Right cardiac atrium (tissue), 5 donors: ENCODE results near the gene HOXD1. TPM values are rescaled to one million over a fixed set of nuclear protein-coding genes. Genes with fewer than 3 reads are reported as not detected.

Experiments
- ATAC-seq, 2 donors: fragments of 200-7000 bp; cut with Tn5 transposase; one replicate each; pipeline versions ENCODE4 v1.8.0 to v1.9.1; 2020; ENCODE audit warnings: moderate library complexity in 2 of 2, mild to moderate bottlenecking in 1 of 2
- DNase-seq, 3 donors: peaks; one replicate each; pipeline ENCODE4 v3.0.0-alpha.2; 2020
- H3K27ac ChIP-seq: one replicate; pipeline ENCODE4 v1.5.1; 2013; ENCODE audit warnings: mild to moderate bottlenecking, low read length, control low read depth, moderate library complexity
- H3K27me3 ChIP-seq: one replicate; pipeline ENCODE4 v1.6.1; 2013; ENCODE audit not compliant: control insufficient read depth, insufficient read depth
- H3K4me1 ChIP-seq: one replicate; pipeline ENCODE4 v1.6.1; 2013; ENCODE audit warnings: low read length; ENCODE audit not compliant: control insufficient read depth, insufficient read depth
- H3K4me3 ChIP-seq: one replicate; pipeline ENCODE4 v1.5.1; 2013; ENCODE audit warnings: low read length, control low read depth
- H3K9me3 ChIP-seq: one replicate; pipeline ENCODE4 v1.6.1; 2013; ENCODE audit warnings: low read length; ENCODE audit not compliant: control insufficient read depth
- WGBS: extraction: QIAGEN DNeasy Blood & Tissue Kit; methylation state at CpG from one replicate; pipeline ENCODE4 v1.1.7; 2013; 5-methylcytosine and 5-hydroxymethylcytosine counted together
- intact Hi-C, 4 donors: fragments of 100-400 bp; cut with DNase I; formaldehyde crosslinking; loops; one replicate each; pipeline versions ENCODE4 v1.11.0 to v1.14.0; 2022 to 2023
- polyA plus RNA-seq: library from polyadenylated mRNA; stranded (reverse); fragments of 200-250 nt; gene quantifications from one replicate; pipeline ENCODE4 v1.2.3, GENCODE V29; 2013
- total RNA-seq, 4 donors: library from RNA; stranded (reverse); fragmentation: NEBNext Ultra II Directional; extraction: Animal tissue kit (Norgen Biotek cat#: 25700); gene quantifications; one replicate each; pipeline ENCODE4 v1.2.1, GENCODE V29; 2021
- donor health status: healthy with polysubstance abuse.
- donor health status: DM: no; HTN: yes; CAD: no.
- donor health status: DM: no; HTN: no; CAD: no.
- donor health status: DM: no; HTN: yes; CAD: no; lungs with severe emphysema.
- donor health status: DM: yes; HTN: yes; CAD: no.

HOXD1 gene
- total and polyA plus RNA-seq, 5 donors, result 0.05 TPM; not detected in 4

GRCh38 chr2:176178038-176178756 lies 10.3 kb upstream of the HOXD1 start:
- Histone ChIP-seq H3K9me3 (no peaks in the 10 kb centered on the region), H3K27ac (no peak overlapping the region), H3K27me3 (peaks cover 6% of the 10 kb centered on the region), H3K4me1 (no peaks in the 10 kb centered on the region), H3K4me3 (peak overlapping the region; percentile 8)
- ATAC-seq, result peak in 1 of 2 donors; percentile 31
- no peak for DNase-seq
- intact Hi-C loops, result no loop called here
- WGBS, result 4% methylated on average over 68 of the region's 68 CpGs

DNA sequence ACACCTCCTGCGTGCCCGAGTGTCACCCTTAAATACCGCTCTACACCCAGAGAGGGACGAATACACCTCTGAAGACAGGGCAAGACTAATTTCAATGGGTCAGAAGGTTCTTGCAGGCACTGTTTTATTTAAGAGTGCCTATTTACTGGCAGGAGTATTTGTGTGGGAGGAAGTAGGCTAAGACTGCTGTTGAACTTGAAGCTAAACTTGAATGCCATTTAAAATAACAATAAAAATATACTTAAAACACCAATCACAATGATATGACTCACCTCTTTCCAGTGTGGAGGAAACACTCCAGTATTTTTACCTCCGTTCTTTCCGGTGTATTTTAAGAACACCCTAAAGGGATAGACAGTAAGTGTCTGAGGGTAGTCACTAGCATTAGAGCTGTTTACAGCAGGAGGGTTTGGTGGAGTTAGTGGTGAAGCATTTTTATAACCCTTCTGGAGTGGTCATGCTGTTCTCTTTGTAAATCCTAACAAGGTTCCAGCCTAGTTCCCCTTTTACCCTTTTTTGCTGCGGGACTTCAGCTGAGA lies 9.6 kb upstream of the HOXD1 start:
- Histone ChIP-seq H3K9me3 (no peaks in the 10 kb centered on the region), H3K4me3 (no peak overlapping the region), H3K4me1 (no peaks in the 10 kb centered on the region), H3K27ac (no peak overlapping the region), H3K27me3 (peaks cover 6% of the 10 kb centered on the region)
- intact Hi-C loops, result no loop called here
- no peak for ATAC-seq
- DNase-seq, result no peak
- 27% methylated on average over 7 of the region's 7 CpGs for WGBS

GRCh38 chr2:176181551-176181950 lies 6.9 kb upstream of the HOXD1 start:
- H3K27ac ChIP-seq, result no peak overlapping the region
- ATAC-seq, result no peak
- no peaks in the 10 kb centered on the region for H3K9me3 ChIP-seq
- peaks cover 6% of the 10 kb centered on the region for H3K27me3 ChIP-seq
- intact Hi-C loops, result no loop called here
- H3K4me3 ChIP-seq, result no peak overlapping the region
- DNase-seq, result no peak
- WGBS, result 64% methylated on average over 3 of the region's 3 CpGs
- H3K4me1 ChIP-seq, result no peaks in the 10 kb centered on the region

DNA sequence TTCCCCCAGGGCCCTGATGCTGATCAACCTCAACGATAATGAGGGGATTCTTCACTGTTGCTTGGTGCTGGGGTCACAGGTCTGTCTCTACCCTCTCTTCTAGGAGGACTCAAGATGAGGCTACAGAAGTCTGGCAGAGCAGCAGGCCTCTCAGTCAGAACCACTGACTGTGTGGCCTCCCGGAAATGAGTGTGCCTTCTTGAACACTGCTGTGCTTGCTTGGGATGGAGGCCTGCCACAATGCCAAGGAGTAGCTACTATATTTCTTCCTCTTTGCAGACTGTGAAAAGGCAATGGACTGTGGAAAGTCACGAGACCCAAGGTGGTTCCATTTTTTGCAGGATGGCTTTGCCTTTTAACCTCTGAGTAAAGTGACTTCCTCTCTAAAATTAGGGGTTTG lies 5.8 kb upstream of the HOXD1 start:
- H3K27ac ChIP-seq, result no peak overlapping the region
- no peaks in the 10 kb centered on the region for H3K4me1 ChIP-seq
- DNase-seq (no peak), ATAC-seq (no peak)
- no peaks in the 10 kb centered on the region for H3K9me3 ChIP-seq
- H3K4me3 ChIP-seq, result no peak overlapping the region
- WGBS, result 82% methylated on average over 3 of the region's 3 CpGs
- intact Hi-C loops, result no loop called here
- peaks cover 6% of the 10 kb centered on the region for H3K27me3 ChIP-seq

DNA sequence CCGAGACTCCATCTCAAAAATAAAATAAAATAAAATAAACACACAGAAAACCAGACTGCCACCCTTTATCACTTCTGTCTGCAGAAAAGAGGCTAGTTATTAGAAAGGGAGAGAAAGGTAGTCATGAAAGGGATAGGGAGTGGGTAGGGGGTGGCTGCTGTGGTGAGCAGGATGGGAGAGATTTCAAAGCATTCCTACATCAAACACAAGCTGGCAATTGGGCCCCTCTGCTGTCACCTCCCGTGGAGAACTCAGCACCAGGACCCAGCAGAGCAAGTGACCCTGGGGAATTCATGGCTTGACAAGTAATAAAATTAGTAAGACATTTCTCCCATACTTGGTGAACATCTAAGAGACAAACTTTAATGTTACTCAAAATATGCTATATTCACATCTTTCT lies 3.7 kb upstream of the HOXD1 start:
- Histone ChIP-seq H3K4me3 (no peak overlapping the region), H3K4me1 (no peaks in the 10 kb centered on the region), H3K9me3 (no peaks in the 10 kb centered on the region), H3K27ac (no peak overlapping the region), H3K27me3 (peaks cover 6% of the 10 kb centered on the region)
- intact Hi-C loops, result no loop called here
- ATAC-seq (no peak), DNase-seq (no peak)
- WGBS, result 59% methylated on average over 2 of the region's 2 CpGs

- Histone ChIP-seq H3K27ac (no peak overlapping the region), H3K9me3 (no peaks in the 10 kb centered on the region), H3K4me1 (no peaks in the 10 kb centered on the region), H3K27me3 (peaks cover 2% of the 10 kb centered on the region), H3K4me3 (no peak overlapping the region)
- ATAC-seq (no peak), DNase-seq (no peak)
- intact Hi-C loops, result no loop called here
- WGBS, result 88% methylated on average over 2 of the region's 2 CpGs
These were observed 2.4 kb upstream of the HOXD1 start for GRCh38 chr2:176186024-176186423.

DNA sequence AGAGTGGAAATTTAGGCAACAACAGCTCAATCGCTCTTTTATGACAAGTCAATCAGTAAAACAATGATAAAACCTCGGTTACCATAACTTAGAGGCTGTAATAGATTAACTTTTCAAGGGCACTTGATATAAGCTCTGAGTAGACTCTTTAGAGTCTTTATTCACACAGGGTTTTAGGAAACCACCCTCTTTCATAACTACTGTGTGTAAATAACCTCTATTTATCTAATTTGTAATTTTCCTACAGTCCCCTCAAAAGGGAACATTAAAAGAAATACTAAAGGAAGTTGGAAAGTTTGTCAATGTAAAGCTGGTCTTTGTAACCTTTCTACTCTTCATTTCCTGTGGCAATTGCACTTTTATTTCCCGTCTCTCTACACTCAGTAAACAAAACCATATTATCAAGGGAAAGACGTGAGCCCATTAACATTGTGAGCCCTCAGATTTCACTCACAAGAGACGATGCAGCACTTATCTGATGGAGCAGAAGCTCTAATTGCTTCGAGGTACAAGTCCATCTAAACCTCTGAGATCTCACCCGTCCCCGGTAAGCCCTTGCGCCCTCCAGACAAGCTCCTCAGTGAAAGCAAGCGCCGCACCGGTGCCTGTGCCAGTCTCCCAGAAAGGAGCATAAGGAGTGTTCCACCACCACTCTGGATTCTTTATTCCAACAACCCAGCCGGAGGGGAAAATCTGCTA lies 1.1 kb upstream of the HOXD1 start:
- DNase-seq (no peak), ATAC-seq (no peak)
- 8% methylated on average over 13 of the region's 13 CpGs for WGBS
- intact Hi-C loops, result no loop called here
- Histone ChIP-seq H3K4me3 (peak overlapping the region; percentile 62), H3K27me3 (peaks cover 9% of the 10 kb centered on the region), H3K4me1 (no peaks in the 10 kb centered on the region), H3K27ac (no peak overlapping the region), H3K9me3 (no peaks in the 10 kb centered on the region)

- Histone ChIP-seq H3K27ac (no peak overlapping the region), H3K27me3 (peaks cover 15% of the 10 kb centered on the region), H3K4me3 (peak overlapping the region; percentile 62), H3K9me3 (no peaks in the 10 kb centered on the region), H3K4me1 (no peaks in the 10 kb centered on the region)
- intact Hi-C loops, result no loop called here
- peak in 1 of 2 donors; percentile 20 for ATAC-seq
- WGBS, result 3% methylated on average over 98 of the region's 98 CpGs
- peak in 2 of 3 donors; percentile 43 to 49 for DNase-seq
These were observed 559 bp downstream of the HOXD1 start for GRCh38 chr2:176188774-176189680.

GRCh38 chr2:176189681-176190641 lies 1.5 kb downstream of the HOXD1 start:
- whole genome bisulfite sequencing, result 11% methylated on average over 28 of the region's 28 CpGs
- Histone ChIP-seq H3K4me3 (no peak overlapping the region), H3K9me3 (no peaks in the 10 kb centered on the region), H3K4me1 (no peaks in the 10 kb centered on the region), H3K27me3 (peaks cover 18% of the 10 kb centered on the region), H3K27ac (no peak overlapping the region)
- ATAC-seq (peak in 1 of 2 donors; percentile 43), DNase-seq (peak in 1 of 3 donors; percentile 35)
- intact Hi-C loops, result no loop called here

DNA sequence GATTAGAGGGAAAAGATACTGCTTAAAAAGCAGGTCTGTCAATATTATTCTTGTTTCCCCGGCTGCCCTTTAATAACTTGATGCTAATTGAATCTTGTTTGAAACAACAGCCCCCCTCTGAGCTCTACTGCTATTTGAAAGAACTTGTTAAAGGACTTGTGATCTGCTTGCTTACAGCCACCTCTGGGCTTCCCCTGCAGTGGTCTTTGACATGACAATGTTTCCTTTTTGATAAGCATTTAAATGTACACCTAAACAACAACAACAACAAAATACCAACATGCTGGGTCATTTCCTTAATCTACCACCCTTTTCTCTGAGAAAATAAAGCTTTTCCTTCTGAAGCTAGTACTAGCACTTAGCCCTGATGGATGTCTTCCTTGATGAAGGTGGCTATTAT lies 3.9 kb downstream of the HOXD1 start:
- DNase-seq (no peak), ATAC-seq (no peak)
- Histone ChIP-seq H3K9me3 (no peaks in the 10 kb centered on the region), H3K27me3 (peaks cover 18% of the 10 kb centered on the region), H3K4me1 (no peaks in the 10 kb centered on the region), H3K27ac (no peak overlapping the region), H3K4me3 (no peak overlapping the region)
- WGBS, result 16% methylated on average over 1 of the region's 1 CpG
- intact Hi-C loops, result no loop called here
